ENCODE results near the gene MIB2.

DNA sequence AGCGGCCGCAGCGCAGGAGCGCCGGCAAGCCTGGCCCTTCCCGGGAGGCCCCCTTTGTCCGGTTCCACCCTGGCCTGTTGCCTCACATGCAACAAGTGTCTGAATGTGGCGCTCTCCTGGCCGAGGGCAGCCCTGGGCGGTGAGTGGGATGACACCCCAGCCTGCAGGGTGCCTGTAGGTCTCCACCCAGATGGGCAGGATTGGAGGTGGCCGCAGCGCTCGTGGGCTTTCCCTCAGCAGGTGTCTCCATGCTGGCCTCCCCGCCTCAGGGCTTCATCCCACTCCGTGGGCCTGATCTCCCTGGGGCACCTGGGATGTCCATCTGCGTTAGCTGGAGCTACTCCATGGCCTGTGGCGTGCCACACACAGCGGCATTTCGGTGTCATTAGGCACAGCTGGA, 1.5 kb downstream of the MIB2 start:
- TF ChIP-seq POLR2A (IDR thresholded peaks at IDR 0.05): no peak
- TF ChIP-seq, protein P1, sequence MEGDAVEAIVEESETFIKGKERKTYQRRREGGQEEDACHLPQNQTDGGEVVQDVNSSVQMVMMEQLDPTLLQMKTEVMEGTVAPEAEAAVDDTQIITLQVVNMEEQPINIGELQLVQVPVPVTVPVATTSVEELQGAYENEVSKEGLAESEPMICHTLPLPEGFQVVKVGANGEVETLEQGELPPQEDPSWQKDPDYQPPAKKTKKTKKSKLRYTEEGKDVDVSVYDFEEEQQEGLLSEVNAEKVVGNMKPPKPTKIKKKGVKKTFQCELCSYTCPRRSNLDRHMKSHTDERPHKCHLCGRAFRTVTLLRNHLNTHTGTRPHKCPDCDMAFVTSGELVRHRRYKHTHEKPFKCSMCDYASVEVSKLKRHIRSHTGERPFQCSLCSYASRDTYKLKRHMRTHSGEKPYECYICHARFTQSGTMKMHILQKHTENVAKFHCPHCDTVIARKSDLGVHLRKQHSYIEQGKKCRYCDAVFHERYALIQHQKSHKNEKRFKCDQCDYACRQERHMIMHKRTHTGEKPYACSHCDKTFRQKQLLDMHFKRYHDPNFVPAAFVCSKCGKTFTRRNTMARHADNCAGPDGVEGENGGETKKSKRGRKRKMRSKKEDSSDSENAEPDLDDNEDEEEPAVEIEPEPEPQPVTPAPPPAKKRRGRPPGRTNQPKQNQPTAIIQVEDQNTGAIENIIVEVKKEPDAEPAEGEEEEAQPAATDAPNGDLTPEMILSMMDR (IDR thresholded peaks at IDR 0.05): no peak

All from esophagus squamous epithelium (tissue), 4 donors.